Ramos (cell line): ENCODE data around the gene GNPTAB.

Experiments used
- in situ Hi-C: fragments of 300-500 bp; cut with MboI; formaldehyde crosslinking; loops from one replicate; pipeline ENCODE4 v1.14.3; 2022; ENCODE audit warnings: low sequenced_read_pairs; ENCODE audit not compliant: unreplicated experiment

The GNPTAB gene

GRCh38 chr12:101777978-101778377 lies 52.8 kb downstream of the GNPTAB start:
- in situ Hi-C loops, result loop anchor here (5.0 kb wide), 1 partner anchor 54 kb away; the partner anchor contains the start of gene GNPTAB

GRCh38 chr12:101777485-101777884 lies 53.3 kb downstream of the GNPTAB start:
- in situ Hi-C loops, result loop anchor here (5.0 kb wide), 1 partner anchor 55 kb away; the partner anchor contains the start of gene GNPTAB

- in situ Hi-C loops, result loop anchor here (5.0 kb wide), 1 partner anchor 56 kb away; the partner anchor contains the start of gene GNPTAB
Measured at GRCh38 chr12:101775816-101776215, 54.9 kb downstream of the GNPTAB start.

GRCh38 chr12:101773650-101774162 lies 57.1 kb downstream of the GNPTAB start:
- in situ Hi-C loops, result loop anchor here (25.0 kb wide), 1 partner anchor 361 kb away; the partner anchor contains the start of gene ARL1

- in situ Hi-C loops, result loop anchor here (25.0 kb wide), 1 partner anchor 360 kb away; the partner anchor contains the start of gene ARL1
Measured at GRCh38 chr12:101772012-101772775, 58.6 kb downstream of the GNPTAB start.

- in situ Hi-C loops, result loop anchor here (25.0 kb wide), 1 partner anchor 358 kb away; the partner anchor contains the start of gene ARL1
Measured at GRCh38 chr12:101769865-101770264, 60.9 kb downstream of the GNPTAB start.

- in situ Hi-C loops, result loop anchor here (25.0 kb wide), 1 partner anchor 356 kb away; the partner anchor contains the start of gene ARL1
Measured at GRCh38 chr12:101768781-101769180, 62.0 kb downstream of the GNPTAB start.

DNA sequence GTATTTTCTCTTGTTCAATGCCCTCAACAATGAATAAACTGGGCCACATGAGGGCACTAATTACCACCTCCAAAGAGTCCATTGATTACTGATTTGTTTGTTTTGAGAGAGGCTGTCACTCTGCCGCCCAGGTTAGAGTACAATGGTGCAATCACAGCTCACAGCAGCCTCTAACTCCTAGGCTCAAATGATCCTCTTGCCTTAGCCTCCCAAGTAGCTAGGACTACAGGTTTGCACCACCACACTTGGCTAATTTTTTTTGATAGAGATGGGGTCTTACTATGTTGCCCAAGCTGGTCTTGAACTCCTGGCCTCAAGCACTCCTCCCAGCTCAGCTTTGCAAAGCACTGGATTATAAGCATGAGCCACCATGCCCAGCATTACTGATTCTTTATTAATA lies 63.2 kb downstream of the GNPTAB start:
- in situ Hi-C loops, result loop anchor here (25.0 kb wide), 1 partner anchor 355 kb away; the partner anchor contains the start of gene ARL1

DNA sequence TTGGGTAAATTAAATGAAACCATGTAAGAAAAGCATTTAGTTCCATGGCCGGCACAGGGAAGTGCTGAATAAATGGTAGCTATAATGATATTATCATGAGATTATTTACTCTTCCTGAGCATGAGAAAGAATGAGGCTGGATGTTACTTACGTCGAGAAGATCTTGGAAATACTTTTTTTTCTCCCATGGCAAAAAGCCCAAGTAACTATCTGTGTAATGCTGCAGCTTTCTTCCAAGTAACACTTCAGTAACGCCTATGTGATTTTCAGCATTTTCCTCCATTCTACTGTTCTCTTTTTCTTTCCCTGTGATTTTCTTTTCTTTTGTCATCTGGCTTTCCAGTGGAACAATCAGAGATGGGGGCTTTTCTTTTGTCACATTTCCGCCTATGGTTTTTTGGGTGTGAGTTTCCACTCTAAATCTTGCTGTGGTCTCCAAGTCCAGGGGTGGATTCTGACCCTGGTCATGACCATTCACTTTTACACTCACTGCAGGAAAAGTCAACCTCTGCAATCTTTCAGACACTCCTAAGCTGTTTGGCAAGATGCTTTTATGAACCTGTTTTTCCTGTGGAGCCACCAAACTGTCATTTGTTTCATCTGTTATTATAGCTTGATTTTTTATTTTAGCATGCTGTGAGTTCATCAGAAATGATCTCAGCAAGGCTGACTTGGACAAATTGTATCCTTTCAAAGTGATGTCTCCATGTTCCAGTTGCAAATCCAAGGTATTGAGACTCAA lies 66.5 kb downstream of the GNPTAB start:
- in situ Hi-C loops, result loop anchor here (25.0 kb wide), 1 partner anchor 352 kb away; the partner anchor contains the start of gene ARL1

GRCh38 chr12:101763246-101763931 lies 67.4 kb downstream of the GNPTAB start:
- in situ Hi-C loops, result loop anchor here (25.0 kb wide), 1 partner anchor 351 kb away; the partner anchor contains the start of gene ARL1

GRCh38 chr12:101761781-101762180 lies 69.0 kb downstream of the GNPTAB start:
- in situ Hi-C loops, result loop anchor here (25.0 kb wide), 1 partner anchor 349 kb away; the partner anchor contains the start of gene ARL1

- in situ Hi-C loops, result loop anchor here (25.0 kb wide), 1 partner anchor 349 kb away; the partner anchor contains the start of gene ARL1
Measured at GRCh38 chr12:101761350-101761749, 69.4 kb downstream of the GNPTAB start.

- in situ Hi-C loops, result loop anchor here (25.0 kb wide), 1 partner anchor 347 kb away; the partner anchor contains the start of gene ARL1
Measured at GRCh38 chr12:101759396-101760047, 71.2 kb downstream of the GNPTAB start.

DNA sequence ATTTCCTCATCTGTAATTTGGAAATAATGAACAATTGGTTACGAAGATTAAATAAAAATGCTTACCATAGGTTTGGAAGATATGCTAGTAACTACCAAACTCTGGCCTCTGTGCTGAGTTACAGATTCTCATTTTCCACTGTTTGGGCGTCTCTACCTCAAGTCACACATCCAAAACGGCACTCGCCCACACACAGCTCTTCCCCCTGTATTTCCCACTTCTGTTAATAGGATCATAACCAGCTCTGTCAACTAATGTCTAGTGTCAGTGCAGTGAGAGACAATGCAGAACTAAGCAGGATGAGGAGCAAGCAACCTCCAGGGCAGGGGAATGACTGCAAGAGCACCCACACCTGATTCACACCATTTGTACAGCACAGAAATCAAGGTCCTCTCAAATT lies 80.6 kb downstream of the GNPTAB start:
- in situ Hi-C loops, result loop anchor here (25.0 kb wide), 1 partner anchor 338 kb away; the partner anchor contains the start of gene ARL1

DNA sequence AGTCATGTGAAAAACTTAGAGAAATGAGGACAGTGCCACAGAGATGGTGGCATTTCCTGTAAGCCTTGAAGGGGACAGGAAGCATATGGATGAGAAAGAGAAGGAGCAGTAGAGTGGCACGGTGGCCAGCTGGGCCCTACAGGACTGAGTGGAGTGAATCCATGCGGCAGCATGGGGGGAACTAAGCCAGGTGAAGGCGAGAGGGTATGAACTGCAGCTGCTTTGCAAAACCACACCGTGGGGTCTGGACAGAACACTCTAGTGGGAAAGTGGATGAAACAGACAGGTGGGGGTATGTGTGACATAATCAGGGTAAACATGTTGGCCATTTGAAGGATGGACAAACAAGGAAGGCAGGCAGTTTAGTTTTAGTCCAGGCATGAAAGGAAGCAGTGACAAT lies 81.1 kb downstream of the GNPTAB start:
- in situ Hi-C loops, result loop anchor here (25.0 kb wide), 1 partner anchor 337 kb away; the partner anchor contains the start of gene ARL1

DNA sequence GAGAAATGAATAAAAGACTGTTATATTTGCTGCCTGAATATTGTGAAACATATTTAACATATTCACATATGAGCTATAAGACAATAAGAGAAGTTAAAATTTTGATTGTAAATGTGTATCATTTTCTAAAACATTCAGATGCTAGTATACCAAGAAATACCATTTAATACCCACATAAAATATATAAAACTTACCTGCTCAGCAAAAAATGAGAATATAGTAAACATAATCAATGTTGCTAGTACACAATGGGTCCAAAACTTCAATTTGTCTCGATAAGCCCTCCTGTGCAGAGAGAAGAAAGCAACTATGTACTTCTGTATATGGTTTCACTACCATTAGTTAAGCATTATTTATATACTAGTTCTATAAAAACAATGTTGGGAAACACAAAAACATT lies 81.9 kb downstream of the GNPTAB start:
- in situ Hi-C loops, result no loop called here

- in situ Hi-C loops, result no loop called here
Measured at GRCh38 chr12:101747697-101748096, 83.1 kb downstream of the GNPTAB start.

- in situ Hi-C loops, result no loop called here
Measured at GRCh38 chr12:101746661-101747060, 84.1 kb downstream of the GNPTAB start.

DNA sequence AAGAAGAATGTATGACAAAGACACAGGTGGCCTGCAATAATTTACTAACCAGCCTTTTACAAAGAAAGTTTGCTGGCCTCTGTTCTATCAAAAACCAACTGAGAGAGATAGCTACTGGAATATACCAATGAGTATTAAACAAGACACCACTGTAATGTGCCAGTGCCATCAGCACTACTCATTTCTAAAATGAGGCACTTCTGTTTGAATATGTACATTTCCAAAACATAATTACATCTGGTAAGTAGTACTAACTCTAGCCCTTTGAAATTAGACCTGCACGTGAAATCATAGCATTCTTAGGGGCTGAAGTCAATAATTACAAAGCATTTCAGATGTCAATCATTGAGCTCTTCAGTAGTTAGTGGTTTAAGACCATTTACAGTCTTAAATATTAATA lies 84.6 kb downstream of the GNPTAB start:
- in situ Hi-C loops, result no loop called here
